Activated naive CD4-positive, alpha-beta T cell treated with anti-CD3 and anti-CD28 coated beads, Interleukin-2, amount 10 ng/mL, durations not matched to agents 7 days and 5 days (primary cell): ENCODE data around the gene IL1RAPL2.

Source experiments
- CTCF ChIA-PET: fragments of 350-600 bp; sonication (Branson Sonifier 250); formaldehyde crosslinking; loops from one replicate; lab custom pipeline; 2021; ENCODE audit warnings: antibody characterized with exemption; lab: Charles Lee
- DNase-seq: peaks from one replicate; pipeline ENCODE4 v3.0.0-alpha.2; 2020
- H3K27ac Mint-ChIP-seq: one replicate; pipeline ENCODE4 v1.8.0; 2021; ENCODE audit warnings: mild to moderate bottlenecking, moderate library complexity, mixed read lengths
- H3K27me3 Mint-ChIP-seq: one replicate; pipeline ENCODE4 v1.8.0; 2021; ENCODE audit warnings: mild to moderate bottlenecking, mixed read lengths
- H3K36me3 Mint-ChIP-seq: one replicate; pipeline ENCODE4 v1.8.0; 2021; ENCODE audit warnings: mixed read lengths
- H3K4me1 Mint-ChIP-seq: one replicate; pipeline ENCODE4 v1.8.0; 2021; ENCODE audit warnings: mixed read lengths
- H3K4me3 Mint-ChIP-seq: one replicate; pipeline ENCODE4 v1.8.0; 2021; ENCODE audit warnings: mild to moderate bottlenecking, moderate library complexity, mixed read lengths
- H3K9me3 Mint-ChIP-seq: one replicate; pipeline ENCODE4 v1.8.0; 2021; ENCODE audit warnings: mixed read lengths

The IL1RAPL2 gene

GRCh38 chrX:105495376-105495775, 929.4 kb downstream of the IL1RAPL2 start:
- no peak for DNase-seq
- Mint-ChIP-seq H3K36me3 (no peaks in the 10 kb centered on the region), H3K4me1 (no peaks in the 10 kb centered on the region), H3K27ac (no peak overlapping the region), H3K9me3 (no peaks in the 10 kb centered on the region), H3K4me3 (no peak overlapping the region), H3K27me3 (no peaks in the 10 kb centered on the region)
- CTCF ChIA-PET = no interaction called here

- Mint-ChIP-seq H3K9me3 (no peaks in the 10 kb centered on the region), H3K27me3 (no peaks in the 10 kb centered on the region), H3K36me3 (no peaks in the 10 kb centered on the region), H3K4me3 (no peak overlapping the region), H3K4me1 (no peaks in the 10 kb centered on the region), H3K27ac (no peak overlapping the region)
- DNase-seq = no peak
- CTCF ChIA-PET = no interaction called here
Observed at GRCh38 chrX:105502336-105502735, 936.3 kb downstream of the IL1RAPL2 start.

- H3K4me1 Mint-ChIP-seq = no peaks in the 10 kb centered on the region
- no peak overlapping the region for H3K4me3 Mint-ChIP-seq
- H3K9me3 Mint-ChIP-seq = peaks cover 7% of the 10 kb centered on the region
- no peak overlapping the region for H3K27ac Mint-ChIP-seq
- CTCF ChIA-PET = no interaction called here
- no peaks in the 10 kb centered on the region for H3K36me3 Mint-ChIP-seq
- DNase-seq = no peak
- no peaks in the 10 kb centered on the region for H3K27me3 Mint-ChIP-seq
Observed at GRCh38 chrX:105515561-105515960, 949.6 kb downstream of the IL1RAPL2 start.

DNA sequence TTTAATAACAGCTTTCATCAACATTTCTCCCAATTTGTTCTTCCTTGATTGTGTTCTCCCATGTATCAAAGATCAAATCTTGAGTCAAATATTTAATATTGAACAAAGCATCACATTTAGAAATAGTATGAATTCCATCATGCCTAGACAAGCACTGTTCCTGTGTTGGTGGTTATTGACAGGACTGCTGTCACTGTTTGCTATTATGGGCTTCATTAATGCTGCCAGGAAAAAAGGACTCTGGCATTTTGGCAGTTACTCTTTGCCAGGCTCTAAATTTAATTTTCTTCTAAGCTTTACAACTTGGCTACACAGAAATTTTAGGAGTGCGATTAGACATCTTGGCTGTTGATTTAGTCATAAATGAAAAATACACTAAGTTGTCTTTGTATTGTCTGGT, 960.4 kb downstream of the IL1RAPL2 start:
- CTCF ChIA-PET = no interaction called here
- H3K27me3 Mint-ChIP-seq = no peaks in the 10 kb centered on the region

GRCh38 chrX:105527759-105528158, 961.8 kb downstream of the IL1RAPL2 start:
- H3K27me3 Mint-ChIP-seq = no peaks in the 10 kb centered on the region
- CTCF ChIA-PET = no interaction called here

More for the DNA sequence above, 960.4 kb downstream of the IL1RAPL2 start:
- no peak overlapping the region for H3K27ac Mint-ChIP-seq
- DNase-seq = no peak
- no peak overlapping the region for H3K4me3 Mint-ChIP-seq
- H3K4me1 Mint-ChIP-seq = no peaks in the 10 kb centered on the region
- H3K36me3 Mint-ChIP-seq = no peaks in the 10 kb centered on the region
- no peaks in the 10 kb centered on the region for H3K9me3 Mint-ChIP-seq

GRCh38 chrX:105533951-105534350, 968.0 kb downstream of the IL1RAPL2 start:
- H3K4me1 Mint-ChIP-seq = no peaks in the 10 kb centered on the region
- H3K27ac Mint-ChIP-seq = no peak overlapping the region
- H3K27me3 Mint-ChIP-seq = no peaks in the 10 kb centered on the region
- H3K36me3 Mint-ChIP-seq = no peaks in the 10 kb centered on the region
- H3K9me3 Mint-ChIP-seq = no peaks in the 10 kb centered on the region
- no peak overlapping the region for H3K4me3 Mint-ChIP-seq
- CTCF ChIA-PET = no interaction called here
- no peak for DNase-seq

More at GRCh38 chrX:105527759-105528158, 961.8 kb downstream of the IL1RAPL2 start:
- H3K9me3 Mint-ChIP-seq = no peaks in the 10 kb centered on the region
- H3K4me3 Mint-ChIP-seq = no peak overlapping the region
- no peak overlapping the region for H3K27ac Mint-ChIP-seq
- H3K4me1 Mint-ChIP-seq = no peaks in the 10 kb centered on the region
- no peak for DNase-seq
- H3K36me3 Mint-ChIP-seq = no peaks in the 10 kb centered on the region

- Mint-ChIP-seq H3K36me3 (no peaks in the 10 kb centered on the region), H3K4me1 (no peaks in the 10 kb centered on the region), H3K27me3 (no peaks in the 10 kb centered on the region), H3K27ac (no peak overlapping the region), H3K4me3 (no peak overlapping the region), H3K9me3 (peaks cover 6% of the 10 kb centered on the region)
- no peak for DNase-seq
- CTCF ChIA-PET = no interaction called here
Observed at GRCh38 chrX:105543283-105543682, 977.3 kb downstream of the IL1RAPL2 start.

- H3K4me1 Mint-ChIP-seq = no peaks in the 10 kb centered on the region
- no peak overlapping the region for H3K4me3 Mint-ChIP-seq
- peaks cover 10% of the 10 kb centered on the region for H3K9me3 Mint-ChIP-seq
- DNase-seq = no peak
- CTCF ChIA-PET = no interaction called here
- H3K27me3 Mint-ChIP-seq = no peaks in the 10 kb centered on the region
- no peak overlapping the region for H3K27ac Mint-ChIP-seq
- no peaks in the 10 kb centered on the region for H3K36me3 Mint-ChIP-seq
Observed at GRCh38 chrX:105550043-105550663, 984.2 kb downstream of the IL1RAPL2 start.

DNA sequence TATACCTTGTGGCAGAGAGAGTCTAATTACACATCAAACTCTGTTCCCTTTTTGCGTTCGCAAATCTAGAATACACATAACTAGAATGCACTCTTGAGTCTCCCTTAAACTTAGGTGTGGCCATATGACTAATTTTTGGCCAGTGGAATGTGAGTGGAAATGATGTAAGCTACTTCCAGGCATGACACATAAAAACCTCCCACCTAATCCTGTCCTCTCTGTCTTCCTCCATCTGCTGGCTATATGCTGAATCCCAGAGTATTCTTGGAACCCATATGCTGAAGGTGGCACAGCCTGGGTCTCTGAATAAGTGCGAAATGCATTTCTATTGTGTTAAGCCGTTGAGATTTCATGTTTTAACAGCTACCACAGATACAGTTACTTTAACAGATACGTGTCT, 986.4 kb downstream of the IL1RAPL2 start:
- no peaks in the 10 kb centered on the region for H3K4me1 Mint-ChIP-seq
- CTCF ChIA-PET = no interaction called here
- peaks cover 9% of the 10 kb centered on the region for H3K9me3 Mint-ChIP-seq
- no peak for DNase-seq
- H3K27me3 Mint-ChIP-seq = no peaks in the 10 kb centered on the region
- no peak overlapping the region for H3K27ac Mint-ChIP-seq
- H3K36me3 Mint-ChIP-seq = no peaks in the 10 kb centered on the region
- H3K4me3 Mint-ChIP-seq = no peak overlapping the region

DNA sequence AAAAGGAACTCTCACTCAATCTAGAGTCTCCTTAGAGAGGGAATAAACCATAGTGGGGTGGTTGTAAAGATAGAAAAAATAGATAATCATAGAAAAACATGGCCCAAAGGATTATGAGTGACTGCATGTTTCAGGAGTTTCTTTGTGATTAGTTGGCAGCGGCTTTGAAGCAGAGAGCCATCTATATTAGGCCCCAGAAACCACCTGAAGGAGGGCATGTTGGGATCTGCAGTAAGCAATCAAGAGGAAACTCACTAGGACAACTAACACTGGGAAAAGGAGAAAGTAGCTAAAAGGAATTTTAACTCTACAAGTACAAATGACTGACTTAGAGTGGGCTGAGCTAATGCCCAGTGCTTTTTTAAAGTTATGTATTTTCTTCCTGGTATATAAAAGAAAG, 987.1 kb downstream of the IL1RAPL2 start:
- H3K27me3 Mint-ChIP-seq = no peaks in the 10 kb centered on the region

GRCh38 chrX:105564501-105564900, 998.5 kb downstream of the IL1RAPL2 start:
- no peak overlapping the region for H3K27ac Mint-ChIP-seq

More for the DNA sequence above, 987.1 kb downstream of the IL1RAPL2 start:
- H3K36me3 Mint-ChIP-seq = no peaks in the 10 kb centered on the region
- H3K27ac Mint-ChIP-seq = no peak overlapping the region
- no peaks in the 10 kb centered on the region for H3K4me1 Mint-ChIP-seq
- CTCF ChIA-PET = no interaction called here
- peaks cover 7% of the 10 kb centered on the region for H3K9me3 Mint-ChIP-seq
- H3K4me3 Mint-ChIP-seq = no peak overlapping the region
- no peak for DNase-seq

DNA sequence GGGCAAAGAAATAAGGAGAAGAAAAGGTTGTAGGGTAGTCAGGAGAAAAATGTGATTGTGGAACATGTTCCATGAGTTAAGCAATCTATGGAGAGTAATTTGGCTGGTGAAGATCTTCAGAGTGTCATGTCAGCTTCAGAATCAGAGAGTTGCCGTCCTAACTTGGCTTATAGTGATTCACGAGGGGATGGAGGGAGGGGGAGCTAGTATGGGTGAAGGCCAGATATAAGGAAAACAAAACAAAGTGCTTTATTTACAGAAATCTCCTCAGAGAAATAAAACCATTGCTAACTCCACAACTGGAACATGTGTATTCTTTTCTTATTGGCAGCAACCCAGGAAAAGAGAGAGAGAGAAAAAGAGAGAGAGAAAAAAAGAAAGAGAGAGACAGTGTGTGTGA, 999.9 kb downstream of the IL1RAPL2 start:
- no peaks in the 10 kb centered on the region for H3K36me3 Mint-ChIP-seq
- no peak overlapping the region for H3K4me3 Mint-ChIP-seq
- no peaks in the 10 kb centered on the region for H3K27me3 Mint-ChIP-seq
- no peaks in the 10 kb centered on the region for H3K4me1 Mint-ChIP-seq
- CTCF ChIA-PET = no interaction called here
- no peak overlapping the region for H3K27ac Mint-ChIP-seq
- DNase-seq = no peak
- H3K9me3 Mint-ChIP-seq = no peaks in the 10 kb centered on the region

More at GRCh38 chrX:105564501-105564900, 998.5 kb downstream of the IL1RAPL2 start:
- CTCF ChIA-PET = no interaction called here
- Mint-ChIP-seq H3K4me3 (no peak overlapping the region), H3K4me1 (no peaks in the 10 kb centered on the region), H3K9me3 (no peaks in the 10 kb centered on the region), H3K27me3 (no peaks in the 10 kb centered on the region), H3K36me3 (no peaks in the 10 kb centered on the region)
- DNase-seq = no peak

GRCh38 chrX:105567082-105567481, 1001.1 kb downstream of the IL1RAPL2 start:
- no peaks in the 10 kb centered on the region for H3K27me3 Mint-ChIP-seq
- no peaks in the 10 kb centered on the region for H3K9me3 Mint-ChIP-seq
- no peak overlapping the region for H3K27ac Mint-ChIP-seq
- H3K4me1 Mint-ChIP-seq = no peaks in the 10 kb centered on the region
- CTCF ChIA-PET = no interaction called here
- no peaks in the 10 kb centered on the region for H3K36me3 Mint-ChIP-seq
- no peak for DNase-seq
- no peak overlapping the region for H3K4me3 Mint-ChIP-seq

- Mint-ChIP-seq H3K4me3 (no peak overlapping the region), H3K27ac (no peak overlapping the region), H3K27me3 (no peaks in the 10 kb centered on the region), H3K9me3 (no peaks in the 10 kb centered on the region), H3K4me1 (no peaks in the 10 kb centered on the region), H3K36me3 (no peaks in the 10 kb centered on the region)
- CTCF ChIA-PET = no interaction called here
- DNase-seq = no peak
Observed at GRCh38 chrX:105608745-105609144, 1042.7 kb downstream of the IL1RAPL2 start.

DNA sequence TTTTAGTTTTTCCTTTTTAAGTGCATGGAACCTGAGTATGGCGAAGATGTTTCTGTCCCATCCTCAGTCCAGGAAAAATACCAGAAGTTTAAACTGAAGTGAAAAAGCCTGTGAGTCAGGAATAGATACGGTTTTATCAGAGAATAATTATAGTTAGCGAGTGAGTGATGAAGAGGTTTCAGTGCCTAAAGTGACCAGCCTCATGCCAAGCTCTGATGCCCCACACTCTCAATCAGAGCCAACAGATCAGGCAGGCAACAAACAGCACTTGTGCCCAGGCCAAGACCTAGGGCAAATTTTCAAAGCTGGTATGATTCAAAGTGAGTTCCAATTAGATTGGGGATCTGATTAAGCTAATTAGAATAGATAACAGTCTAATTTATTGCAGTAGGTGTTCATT, 1043.5 kb downstream of the IL1RAPL2 start:
- H3K27ac Mint-ChIP-seq = no peak overlapping the region
- no peaks in the 10 kb centered on the region for H3K4me1 Mint-ChIP-seq
- CTCF ChIA-PET = no interaction called here
- no peaks in the 10 kb centered on the region for H3K36me3 Mint-ChIP-seq
- DNase-seq = no peak
- no peaks in the 10 kb centered on the region for H3K9me3 Mint-ChIP-seq
- no peak overlapping the region for H3K4me3 Mint-ChIP-seq
- H3K27me3 Mint-ChIP-seq = no peaks in the 10 kb centered on the region
